Left renal cortex interstitium (tissue), 4 donors: ENCODE data around the gene POC1A. TPM values are rescaled to one million over a fixed set of nuclear protein-coding genes. Genes with fewer than 3 reads are reported as not detected.

Experiments used
- DNase-seq, 4 donors: peaks; one replicate each; pipeline ENCODE4 v3.0.0-alpha.2; 2013; ENCODE audit warnings: low read depth in 4 of 4, low spot score in 2 of 4, missing footprints in 1 of 4
- polyA plus RNA-seq, 4 donors: library from polyadenylated mRNA; unstranded; fragments of 120-200 nt; gene quantifications; one replicate each; pipeline ENCODE4 v1.2.1, GENCODE V29; 2013; ENCODE audit not compliant: insufficient read length in 4 of 4

The POC1A gene
- polyA plus RNA-seq, 4 donors: 7.5 to 8.4 (median 7.9) TPM

- no peak for DNase-seq
Observed at GRCh38 chr3:52109611-52110301, 44.5 kb downstream of the POC1A start.

- DNase-seq: no peak
Observed at GRCh38 chr3:52108302-52109232, 45.7 kb downstream of the POC1A start.

GRCh38 chr3:52106951-52107611 lies 47.1 kb downstream of the POC1A start:
- DNase-seq: no peak

- no peak for DNase-seq
Observed at GRCh38 chr3:52104684-52105640, 49.3 kb downstream of the POC1A start.

- no peak for DNase-seq
Observed at GRCh38 chr3:52102934-52103333, 51.3 kb downstream of the POC1A start.

- DNase-seq: no peak
Observed at GRCh38 chr3:52099001-52099401, 55.2 kb downstream of the POC1A start.

- DNase-seq: no peak
Observed at GRCh38 chr3:52097851-52098507, 56.2 kb downstream of the POC1A start.

- DNase-seq: no peak
Observed at GRCh38 chr3:52095990-52096775, 58.0 kb downstream of the POC1A start.

GRCh38 chr3:52094571-52095485 lies 59.4 kb downstream of the POC1A start:
- no peak for DNase-seq

GRCh38 chr3:52093756-52094545 lies 60.3 kb downstream of the POC1A start:
- no peak for DNase-seq

GRCh38 chr3:52092891-52093290 lies 61.3 kb downstream of the POC1A start:
- DNase-seq: no peak

- DNase-seq: no peak
Observed at GRCh38 chr3:52092271-52092660, 62.0 kb downstream of the POC1A start.

- DNase-seq: no peak
Observed at GRCh38 chr3:52091586-52092270, 62.5 kb downstream of the POC1A start.

- DNase-seq: no peak
Observed at GRCh38 chr3:52090933-52091468, 63.2 kb downstream of the POC1A start.

- DNase-seq: no peak
Observed at GRCh38 chr3:52090131-52090932, 63.9 kb downstream of the POC1A start.
